ENCODE data around the gene CENPW. TPM values are rescaled to one million over a fixed set of nuclear protein-coding genes. Genes with fewer than 3 reads are reported as not detected.

Gene CENPW
- total RNA-seq, 1 experiment from 2014 or later = 82.3 TPM

DNA sequence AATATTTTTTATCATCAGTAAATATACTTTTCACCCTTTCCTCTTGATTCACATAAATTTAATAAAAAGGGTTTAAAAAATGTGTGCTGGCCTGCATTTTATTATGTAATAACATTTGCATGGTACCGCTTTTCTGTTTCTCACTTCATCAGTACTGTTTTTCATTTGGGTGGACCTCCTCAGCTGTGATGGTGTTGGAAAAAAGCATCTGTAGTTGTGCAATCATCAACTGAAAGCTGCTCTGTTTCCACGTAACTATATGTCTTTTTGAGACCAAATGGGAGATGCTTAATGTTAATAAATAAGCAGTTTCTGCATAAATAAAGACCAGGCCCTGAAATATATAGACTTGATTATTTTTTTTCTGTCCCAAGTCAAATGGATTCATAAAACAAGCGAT is 31.6 kb upstream of the CENPW start:
- H3K9ac ChIP-seq (ENCODE audit: extremely low read depth, insufficient read length, low read length) = no peak overlapping the region
- Mint-ChIP-seq H3K4me3 (no peak overlapping the region), H3K27ac (no peak overlapping the region), H3K9me3 (no peaks in the 10 kb centered on the region), H3K27me3 (ENCODE audit: low read depth) (no peaks in the 10 kb centered on the region), H3K4me1 (no peaks in the 10 kb centered on the region), H3K36me3 (ENCODE audit: insufficient read depth in 1 of 3, low read depth in 3 of 3) (no peaks in the 10 kb centered on the region)
- no peaks in the 10 kb centered on the region for H3K27me3 ChIP-seq (ENCODE audit: insufficient read depth, low read length)
- H2BK20ac ChIP-seq (ENCODE audit: low read depth, low read length, poor library complexity, severe bottlenecking) = no peak overlapping the region
- no peak overlapping the region for H2AK5ac ChIP-seq (ENCODE audit: insufficient read length, low read length)
- H3K79me1 ChIP-seq (ENCODE audit: insufficient read depth, low read depth, low read length, poor library complexity, severe bottlenecking) = no peaks in the 10 kb centered on the region
- no peak overlapping the region for H3K14ac ChIP-seq (ENCODE audit: insufficient read depth, low read length)
- H2BK5ac ChIP-seq (ENCODE audit: insufficient read length, low read length) = no peak overlapping the region
- no peak overlapping the region for H3K23ac ChIP-seq (ENCODE audit: insufficient read length, low read depth, low read length)
- H3K79me2 ChIP-seq (ENCODE audit: insufficient read depth, low read length) = no peaks in the 10 kb centered on the region
- no peaks in the 10 kb centered on the region for H3K4me1 ChIP-seq (ENCODE audit: insufficient read depth, low read length)
- DNase-seq = no peak
- H2BK12ac ChIP-seq (ENCODE audit: insufficient read length, low read depth, low read length) = no peak overlapping the region
- no peak overlapping the region for H3K4me2 ChIP-seq (ENCODE audit: insufficient read depth, insufficient read length, low read length)
- no peak overlapping the region for H3K4ac ChIP-seq (ENCODE audit: low read depth, low read length)
- H4K8ac ChIP-seq (replicated peaks; ENCODE audit: insufficient read length, low read depth, low read length) = no peak overlapping the region
- H4K20me1 ChIP-seq (ENCODE audit: control insufficient read depth, insufficient read depth, insufficient read length) = no peaks in the 10 kb centered on the region
- no peak overlapping the region for H3K56ac ChIP-seq (ENCODE audit: insufficient read length, low read depth, low read length)
- no CpG with 5 or more reads among the region's 3 CpGs for WGBS (ENCODE audit: extremely low coverage, insufficient read length, low lambda C conversion rate)
- H3K18ac ChIP-seq (ENCODE audit: insufficient read length, low read depth, low read length) = no peak overlapping the region
- H3T11ph ChIP-seq (ENCODE audit: low read length) = no peak overlapping the region
- H2BK120ac ChIP-seq (ENCODE audit: low read depth, low read length, poor library complexity, severe bottlenecking) = no peak overlapping the region
- H3K23me2 ChIP-seq (ENCODE audit: insufficient read length, low read depth, low read length, poor library complexity, severe bottlenecking) = no peaks in the 10 kb centered on the region
- no peaks in the 10 kb centered on the region for H3K9me3 ChIP-seq (ENCODE audit: control insufficient read depth, low read depth, low read length)
- H2BK15ac ChIP-seq (ENCODE audit: low read depth, low read length) = no peak overlapping the region
- H2AFZ ChIP-seq (ENCODE audit: low read length) = no peak overlapping the region
- TF ChIP-seq, protein P1, sequence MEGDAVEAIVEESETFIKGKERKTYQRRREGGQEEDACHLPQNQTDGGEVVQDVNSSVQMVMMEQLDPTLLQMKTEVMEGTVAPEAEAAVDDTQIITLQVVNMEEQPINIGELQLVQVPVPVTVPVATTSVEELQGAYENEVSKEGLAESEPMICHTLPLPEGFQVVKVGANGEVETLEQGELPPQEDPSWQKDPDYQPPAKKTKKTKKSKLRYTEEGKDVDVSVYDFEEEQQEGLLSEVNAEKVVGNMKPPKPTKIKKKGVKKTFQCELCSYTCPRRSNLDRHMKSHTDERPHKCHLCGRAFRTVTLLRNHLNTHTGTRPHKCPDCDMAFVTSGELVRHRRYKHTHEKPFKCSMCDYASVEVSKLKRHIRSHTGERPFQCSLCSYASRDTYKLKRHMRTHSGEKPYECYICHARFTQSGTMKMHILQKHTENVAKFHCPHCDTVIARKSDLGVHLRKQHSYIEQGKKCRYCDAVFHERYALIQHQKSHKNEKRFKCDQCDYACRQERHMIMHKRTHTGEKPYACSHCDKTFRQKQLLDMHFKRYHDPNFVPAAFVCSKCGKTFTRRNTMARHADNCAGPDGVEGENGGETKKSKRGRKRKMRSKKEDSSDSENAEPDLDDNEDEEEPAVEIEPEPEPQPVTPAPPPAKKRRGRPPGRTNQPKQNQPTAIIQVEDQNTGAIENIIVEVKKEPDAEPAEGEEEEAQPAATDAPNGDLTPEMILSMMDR (conservative IDR thresholded peaks at IDR 0.05) = no peak
- no peak overlapping the region for H4K91ac ChIP-seq (ENCODE audit: insufficient read length, low read depth, low read length)
- no peak overlapping the region for H3K27ac ChIP-seq (ENCODE audit: insufficient read length, low read depth, low read length)
- H4K5ac ChIP-seq (ENCODE audit: insufficient read length, low read depth, low read length) = no peak overlapping the region
